ENCODE measurements around the gene THADA.

DNA sequence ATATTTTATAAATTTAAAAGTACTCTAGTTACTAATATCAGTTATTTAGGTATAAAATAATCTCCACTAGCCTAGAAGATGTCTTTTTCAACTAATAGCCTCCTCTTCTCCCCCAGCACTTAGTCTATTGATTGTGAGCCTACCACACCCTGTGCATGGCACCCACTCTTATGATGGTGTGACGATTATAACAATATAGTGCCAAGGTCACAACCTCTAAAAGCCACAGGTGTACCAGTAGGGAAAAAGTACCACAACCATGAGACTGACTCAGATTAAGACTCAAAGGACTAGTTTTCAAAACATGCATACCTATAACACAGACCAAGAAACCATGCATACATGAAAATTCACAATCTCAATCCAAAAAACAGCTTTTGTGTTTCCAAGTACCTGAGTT, 27.6 kb downstream of the THADA start:
- TF ChIP-seq, protein P1, sequence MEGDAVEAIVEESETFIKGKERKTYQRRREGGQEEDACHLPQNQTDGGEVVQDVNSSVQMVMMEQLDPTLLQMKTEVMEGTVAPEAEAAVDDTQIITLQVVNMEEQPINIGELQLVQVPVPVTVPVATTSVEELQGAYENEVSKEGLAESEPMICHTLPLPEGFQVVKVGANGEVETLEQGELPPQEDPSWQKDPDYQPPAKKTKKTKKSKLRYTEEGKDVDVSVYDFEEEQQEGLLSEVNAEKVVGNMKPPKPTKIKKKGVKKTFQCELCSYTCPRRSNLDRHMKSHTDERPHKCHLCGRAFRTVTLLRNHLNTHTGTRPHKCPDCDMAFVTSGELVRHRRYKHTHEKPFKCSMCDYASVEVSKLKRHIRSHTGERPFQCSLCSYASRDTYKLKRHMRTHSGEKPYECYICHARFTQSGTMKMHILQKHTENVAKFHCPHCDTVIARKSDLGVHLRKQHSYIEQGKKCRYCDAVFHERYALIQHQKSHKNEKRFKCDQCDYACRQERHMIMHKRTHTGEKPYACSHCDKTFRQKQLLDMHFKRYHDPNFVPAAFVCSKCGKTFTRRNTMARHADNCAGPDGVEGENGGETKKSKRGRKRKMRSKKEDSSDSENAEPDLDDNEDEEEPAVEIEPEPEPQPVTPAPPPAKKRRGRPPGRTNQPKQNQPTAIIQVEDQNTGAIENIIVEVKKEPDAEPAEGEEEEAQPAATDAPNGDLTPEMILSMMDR (IDR thresholded peaks at IDR 0.05; ENCODE audit: low read depth, low read length) = no peak
- TF ChIP-seq EZH2phosphoT487 (IDR thresholded peaks at IDR 0.05; ENCODE audit: low read depth) = no peak
